ENCODE data around the gene PPP3R1. TPM values are rescaled to one million over a fixed set of nuclear protein-coding genes. Genes with fewer than 3 reads are reported as not detected.

PPP3R1 gene
- total and polyA plus RNA-seq, 2 of the 8 experiments (the other 6 are each of a cell fraction or from before 2014, with no cell fraction given): 9.3 to 85.1 TPM

DNA sequence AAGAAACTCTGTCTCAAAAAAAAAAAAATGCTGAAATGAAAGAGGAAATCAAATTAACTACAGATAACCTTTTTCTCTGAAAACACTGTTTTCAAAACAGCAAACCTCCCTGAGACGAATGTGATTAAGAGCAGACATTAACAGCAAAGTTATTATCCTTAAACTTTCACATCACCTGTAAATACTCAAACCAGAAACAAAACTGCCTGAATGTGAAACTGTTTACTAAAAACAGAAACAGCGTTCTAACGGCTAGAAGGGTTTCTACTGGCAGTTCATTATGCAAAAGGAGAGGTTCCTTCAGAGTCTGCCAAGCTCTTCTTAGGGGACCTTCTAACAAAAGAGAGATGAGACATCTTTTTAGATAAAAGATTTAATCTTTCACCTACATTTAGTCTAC is 48.7 kb downstream of the PPP3R1 start:
- Histone ChIP-seq H4K20me1 (replicated peaks in 1 of 2; ENCODE audit: control insufficient read depth in 1 of 2, insufficient read depth in 2 of 2, low read length in 2 of 2) (peaks cover 2 to 4% of the 10 kb centered on the region in 2 experiments), H2AK5ac (ENCODE audit: low read depth, low read length) (no peak overlapping the region), H2BK20ac (ENCODE audit: low read length) (no peak overlapping the region), H3K56ac (replicated peaks; ENCODE audit: insufficient read length, low read depth, low read length) (no peak overlapping the region), H4K8ac (ENCODE audit: extremely low read depth, insufficient read depth, low read length) (no peak overlapping the region), H3K79me1 (ENCODE audit: low read depth, low read length) (no peaks in the 10 kb centered on the region), H4K5ac (ENCODE audit: insufficient read length, low read depth, low read length) (no peak overlapping the region), H3K36me3 (ENCODE audit: control insufficient read depth in 2 of 4, insufficient read depth in 4 of 4, low read length in 3 of 4) (no peaks in the 10 kb centered on the region), H3K4me3 (ENCODE audit: extremely low read depth in 1 of 4, insufficient read depth in 2 of 4, low read depth in 3 of 4, low read length in 4 of 4) (no peak overlapping the region), H3K4me2 (ENCODE audit: insufficient read depth in 1 of 2, low read depth in 2 of 2, low read length in 2 of 2) (no peak overlapping the region), H3K9me3 (ENCODE audit: insufficient read depth in 2 of 2, low read depth in 1 of 2, low read length in 1 of 2) (no peaks in the 10 kb centered on the region), H2BK120ac (replicated peaks; ENCODE audit: low read depth, low read length) (no peak overlapping the region), H3K27me3 (replicated peaks in 1 of 4; ENCODE audit: control insufficient read depth in 3 of 4, extremely low read depth in 1 of 4, insufficient read depth in 3 of 4, low read length in 3 of 4) (no peaks in the 10 kb centered on the region), H3K27ac (ENCODE audit: low read depth, low read length) (no peak overlapping the region), H3K9ac (replicated peaks in 1 of 4; ENCODE audit: extremely low read depth in 1 of 4, low read depth in 3 of 4, low read length in 3 of 4) (no peak overlapping the region), H3K18ac (ENCODE audit: extremely low read depth, low read length) (no peak overlapping the region), H3K23me2 (ENCODE audit: low read depth, low read length) (no peaks in the 10 kb centered on the region), H3K4ac (replicated peaks; ENCODE audit: insufficient read length, low read depth, low read length) (no peak overlapping the region), H2BK5ac (ENCODE audit: low read depth, low read length) (no peak overlapping the region), H2AFZ (ENCODE audit: low read length) (no peak overlapping the region), H2BK15ac (ENCODE audit: low read length) (no peak overlapping the region), H4K91ac (replicated peaks; ENCODE audit: insufficient read length, low read length) (no peak overlapping the region), H3K14ac (ENCODE audit: insufficient read length) (no peak overlapping the region), H3K4me1 (replicated peaks in 1 of 4; ENCODE audit: control insufficient read depth in 3 of 4, insufficient read depth in 4 of 4, low read length in 3 of 4) (no peaks in the 10 kb centered on the region; a peak in 1 of 7 replicates), H2BK12ac (ENCODE audit: low read depth, low read length) (no peak overlapping the region), H3K23ac (ENCODE audit: insufficient read length) (no peak overlapping the region), H3K79me2 (ENCODE audit: control insufficient read depth in 1 of 2, insufficient read depth in 2 of 2, low read length in 2 of 2) (peaks cover 0 to 73% of the 10 kb centered on the region in 2 experiments; a peak in 2 of 4 replicates)
- FAIRE-seq: no peak
- no peak for DNase-seq (ENCODE audit: low read depth in 1 of 2, low spot score in 2 of 2)
- POLR2A ChIA-PET (ENCODE audit: partially characterized antibody): interaction anchor here (1.5 kb wide), 1 partner anchor 23 kb away, joined by 3 read pairs; no protein-coding TSS in a partner anchor
- CTCF ChIA-PET (ENCODE audit: partially characterized antibody): interaction anchor here (0.7 to 1.3 kb wide), 3 partner anchors 11 to 481 kb away, joined by 3 to 4 read pairs (median 3); no protein-coding TSS in a partner anchor
- no peak for TF ChIP-seq CREB1 (IDR thresholded peaks at IDR 0.05)
- TF ChIP-seq POLR2A (IDR thresholded peaks at IDR 0.05; ENCODE audit: control extremely low read depth in 1 of 2, low read depth in 2 of 2, low read length in 2 of 2): no peak
- no peak for TF ChIP-seq BRCA1 (IDR thresholded peaks at IDR 0.05; ENCODE audit: low read depth, low read length)
- no peak for TF ChIP-seq HDAC6 (IDR thresholded peaks at IDR 0.05; ENCODE audit: low read depth, low read length)
- TF ChIP-seq KDM4A (IDR thresholded peaks at IDR 0.05; ENCODE audit: low read depth, low read length, severe bottlenecking): no peak
- TF ChIP-seq, protein P1, sequence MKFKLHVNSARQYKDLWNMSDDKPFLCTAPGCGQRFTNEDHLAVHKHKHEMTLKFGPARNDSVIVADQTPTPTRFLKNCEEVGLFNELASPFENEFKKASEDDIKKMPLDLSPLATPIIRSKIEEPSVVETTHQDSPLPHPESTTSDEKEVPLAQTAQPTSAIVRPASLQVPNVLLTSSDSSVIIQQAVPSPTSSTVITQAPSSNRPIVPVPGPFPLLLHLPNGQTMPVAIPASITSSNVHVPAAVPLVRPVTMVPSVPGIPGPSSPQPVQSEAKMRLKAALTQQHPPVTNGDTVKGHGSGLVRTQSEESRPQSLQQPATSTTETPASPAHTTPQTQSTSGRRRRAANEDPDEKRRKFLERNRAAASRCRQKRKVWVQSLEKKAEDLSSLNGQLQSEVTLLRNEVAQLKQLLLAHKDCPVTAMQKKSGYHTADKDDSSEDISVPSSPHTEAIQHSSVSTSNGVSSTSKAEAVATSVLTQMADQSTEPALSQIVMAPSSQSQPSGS (IDR thresholded peaks at IDR 0.05; ENCODE audit: low read length): no peak
- TF ChIP-seq SIRT6 (IDR thresholded peaks at IDR 0.05; ENCODE audit: low read length): no peak
- no peak for TF ChIP-seq CBX5 (IDR thresholded peaks at IDR 0.05; ENCODE audit: low read depth, low read length)
- TF ChIP-seq BACH1 (IDR thresholded peaks at IDR 0.05; ENCODE audit: low read length): no peak
- TF ChIP-seq MAFK (IDR thresholded peaks at IDR 0.05; ENCODE audit: low read depth, low read length): no peak
- WGBS, 2 experiments (ENCODE audit: extremely low coverage in 1 of 2, insufficient coverage in 1 of 2, insufficient read length in 1 of 2, insufficient replicate concordance in 2 of 2, low coverage in 1 of 2, low lambda C conversion rate in 2 of 2, missing lambda C conversion rate in 1 of 2): 89% methylated on average over 3 of the region's 3 CpGs; no CpG with 5 or more reads in 1 of the 2 experiments

Measured in H1 (cell line).